HFFc6 (cell line): ENCODE results near the gene ACVRL1. TPM values are rescaled to one million over a fixed set of nuclear protein-coding genes. Genes with fewer than 3 reads are reported as not detected.

Source experiments
- DNase-seq: peaks from one replicate; pipeline ENCODE4 v3.0.0-alpha.2; 2018
- H3K27ac Mint-ChIP-seq: 2 replicates; pipeline ENCODE4 v1.8.0; 2020; ENCODE audit warnings: mild to moderate bottlenecking, mixed read lengths
- H3K27me3 Mint-ChIP-seq: 2 replicates; pipeline ENCODE4 v1.8.0; 2021; ENCODE audit warnings: mild to moderate bottlenecking, moderate library complexity, mixed read lengths; ENCODE audit not compliant: insufficient read depth
- H3K36me3 Mint-ChIP-seq: 2 replicates; pipeline ENCODE4 v1.8.0; 2021; ENCODE audit warnings: low read depth, mixed read lengths
- H3K4me1 Mint-ChIP-seq: 2 replicates; pipeline ENCODE4 v1.8.0; 2020; ENCODE audit warnings: low read depth, mixed read lengths
- H3K4me3 Mint-ChIP-seq: 2 replicates; pipeline ENCODE4 v1.8.0; 2020; ENCODE audit warnings: mild to moderate bottlenecking, moderate library complexity, mixed read lengths
- H3K9me3 Mint-ChIP-seq: 2 replicates; pipeline ENCODE4 v1.8.0; 2020; ENCODE audit warnings: mild to moderate bottlenecking, mixed read lengths
- total RNA-seq, 6 experiments: library from RNA; stranded (reverse); fragmentation: NEBNext Ultra II Directional; extraction: Animal tissue kit (Norgen Biotek cat#: 25700); gene quantifications; 2 replicates in 1 of 6; 3 replicates in 5 of 6; pipeline ENCODE4 v1.2.3, GENCODE V29; 2021
- TF ChIP-seq, protein P1 (sequence below): fragments of 200-600 bp; sonication (generic); IDR thresholded peaks from 2 replicates; pipeline ENCODE4 v1.5.0; 2021; ENCODE audit warnings: antibody characterized with exemption, mild to moderate bottlenecking

Gene ACVRL1
- total RNA-seq, 6 experiments from 2014 or later = 5.4 to 13.5 (median 10.0) TPM

DNA sequence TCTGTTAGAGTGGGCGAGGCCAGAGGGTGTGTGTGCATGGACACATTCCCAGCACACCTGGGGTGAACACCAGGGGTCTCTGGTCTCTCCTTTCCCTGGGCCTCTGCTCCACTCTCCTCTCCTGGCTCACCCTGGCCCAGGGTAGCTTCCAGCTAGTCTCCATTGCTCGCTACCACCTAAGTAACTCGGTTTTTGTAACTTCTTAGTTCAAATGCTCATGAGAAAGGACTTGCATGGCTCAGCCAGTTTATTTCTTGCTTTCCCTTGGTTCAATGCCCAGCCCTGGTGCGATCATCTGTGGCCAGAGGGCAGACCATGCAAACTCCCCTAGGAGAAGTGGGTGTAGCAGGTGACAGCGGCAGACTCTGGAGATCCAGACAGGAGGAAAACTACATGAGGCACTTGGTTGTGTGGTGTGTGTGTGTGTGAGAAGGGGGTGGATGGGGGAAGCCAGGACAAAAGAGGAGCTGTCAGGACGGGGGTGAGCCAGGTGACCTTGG lies 35.2 kb downstream of the ACVRL1 start:
- Mint-ChIP-seq H3K36me3 (peaks cover 16% of the 10 kb centered on the region), H3K9me3 (peaks cover 26% of the 10 kb centered on the region), H3K27ac (no peak overlapping the region), H3K4me3 (no peak overlapping the region), H3K27me3 (peaks cover 17% of the 10 kb centered on the region), H3K4me1 (peaks cover 14% of the 10 kb centered on the region)
- TF ChIP-seq, protein P1, sequence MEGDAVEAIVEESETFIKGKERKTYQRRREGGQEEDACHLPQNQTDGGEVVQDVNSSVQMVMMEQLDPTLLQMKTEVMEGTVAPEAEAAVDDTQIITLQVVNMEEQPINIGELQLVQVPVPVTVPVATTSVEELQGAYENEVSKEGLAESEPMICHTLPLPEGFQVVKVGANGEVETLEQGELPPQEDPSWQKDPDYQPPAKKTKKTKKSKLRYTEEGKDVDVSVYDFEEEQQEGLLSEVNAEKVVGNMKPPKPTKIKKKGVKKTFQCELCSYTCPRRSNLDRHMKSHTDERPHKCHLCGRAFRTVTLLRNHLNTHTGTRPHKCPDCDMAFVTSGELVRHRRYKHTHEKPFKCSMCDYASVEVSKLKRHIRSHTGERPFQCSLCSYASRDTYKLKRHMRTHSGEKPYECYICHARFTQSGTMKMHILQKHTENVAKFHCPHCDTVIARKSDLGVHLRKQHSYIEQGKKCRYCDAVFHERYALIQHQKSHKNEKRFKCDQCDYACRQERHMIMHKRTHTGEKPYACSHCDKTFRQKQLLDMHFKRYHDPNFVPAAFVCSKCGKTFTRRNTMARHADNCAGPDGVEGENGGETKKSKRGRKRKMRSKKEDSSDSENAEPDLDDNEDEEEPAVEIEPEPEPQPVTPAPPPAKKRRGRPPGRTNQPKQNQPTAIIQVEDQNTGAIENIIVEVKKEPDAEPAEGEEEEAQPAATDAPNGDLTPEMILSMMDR = no peak
- no peak for DNase-seq

GRCh38 chr12:51943346-51943745 lies 36.0 kb downstream of the ACVRL1 start:
- Mint-ChIP-seq H3K27ac (no peak overlapping the region), H3K36me3 (peaks cover 16% of the 10 kb centered on the region), H3K27me3 (peaks cover 17% of the 10 kb centered on the region), H3K4me1 (peaks cover 14% of the 10 kb centered on the region), H3K4me3 (no peak overlapping the region), H3K9me3 (peaks cover 26% of the 10 kb centered on the region)
- DNase-seq = no peak
- TF ChIP-seq, protein P1 = no peak

DNA sequence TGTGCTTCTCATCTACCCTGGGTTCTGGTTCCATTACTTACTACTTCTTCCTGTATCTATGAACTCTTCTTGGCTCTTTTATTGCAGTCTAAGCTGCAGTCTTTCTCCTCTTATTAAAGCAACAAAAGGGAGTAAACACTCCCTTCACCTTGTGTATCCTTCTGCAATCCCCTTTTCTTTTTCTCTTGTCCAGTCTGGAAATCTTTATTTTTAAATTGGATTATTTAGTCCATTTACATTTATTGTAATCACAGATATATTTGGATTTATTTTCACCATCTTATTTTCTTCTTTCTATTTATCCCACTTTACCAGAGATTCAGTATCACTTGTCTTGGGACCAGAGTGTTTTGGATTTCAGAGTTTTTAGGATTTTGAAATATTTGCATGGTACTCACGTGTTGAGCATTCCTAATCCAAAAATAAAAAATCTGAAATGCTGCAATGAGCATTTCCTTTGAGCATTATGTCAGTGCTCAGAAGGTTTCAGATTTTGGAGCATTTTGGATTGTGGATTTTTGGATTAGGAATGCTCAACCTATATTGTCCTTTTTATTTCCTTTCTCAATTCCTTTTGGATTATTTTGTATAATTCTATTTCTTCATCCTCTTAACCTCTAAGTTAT lies 37.4 kb downstream of the ACVRL1 start:
- peaks cover 26% of the 10 kb centered on the region for H3K9me3 Mint-ChIP-seq
- H3K4me1 Mint-ChIP-seq = peaks cover 19% of the 10 kb centered on the region

GRCh38 chr12:51947246-51947996 lies 40.1 kb downstream of the ACVRL1 start:
- TF ChIP-seq, protein P1 = no peak
- Mint-ChIP-seq H3K36me3 (peaks cover 16% of the 10 kb centered on the region), H3K27me3 (peaks cover 14% of the 10 kb centered on the region)

More for the DNA sequence above, 37.4 kb downstream of the ACVRL1 start:
- DNase-seq = no peak
- TF ChIP-seq, protein P1 = no peak
- H3K36me3 Mint-ChIP-seq = peaks cover 16% of the 10 kb centered on the region
- H3K27ac Mint-ChIP-seq = no peak overlapping the region
- peaks cover 19% of the 10 kb centered on the region for H3K27me3 Mint-ChIP-seq
- H3K4me3 Mint-ChIP-seq = no peak overlapping the region

DNA sequence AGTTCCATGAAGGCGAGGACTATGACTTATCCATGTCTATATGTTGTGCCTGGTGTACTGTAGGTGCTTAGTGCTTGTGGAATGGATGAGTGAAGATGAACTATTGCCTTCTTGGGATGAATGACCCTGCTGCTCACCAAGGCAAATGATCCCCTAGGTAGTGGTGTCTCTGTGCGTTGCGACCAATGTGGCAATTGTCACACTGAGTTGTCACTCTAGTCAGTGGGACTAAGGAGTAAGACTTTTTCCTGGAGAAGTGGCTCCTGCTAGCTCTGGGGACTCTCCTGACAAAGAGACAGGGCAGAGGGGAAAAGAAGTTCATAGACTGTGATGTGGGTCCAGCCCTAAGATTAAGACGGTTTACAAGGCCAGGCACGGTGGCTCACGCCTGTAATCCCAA lies 40.8 kb downstream of the ACVRL1 start:
- TF ChIP-seq, protein P1 = no peak
- Mint-ChIP-seq H3K27ac (no peak overlapping the region), H3K27me3 (peaks cover 12% of the 10 kb centered on the region), H3K4me1 (peaks cover 19% of the 10 kb centered on the region), H3K9me3 (peaks cover 26% of the 10 kb centered on the region), H3K36me3 (peaks cover 16% of the 10 kb centered on the region), H3K4me3 (no peak overlapping the region)
- DNase-seq = no peak

More at GRCh38 chr12:51947246-51947996, 40.1 kb downstream of the ACVRL1 start:
- no peak overlapping the region for H3K4me3 Mint-ChIP-seq
- peaks cover 26% of the 10 kb centered on the region for H3K9me3 Mint-ChIP-seq
- H3K27ac Mint-ChIP-seq = no peak overlapping the region
- no peak for DNase-seq
- peaks cover 13% of the 10 kb centered on the region for H3K4me1 Mint-ChIP-seq
